Epithelial cell of prostate (primary cell): ENCODE measurements around the gene SDHB.

ENCODE experiments used
- DNase-seq: peaks from one replicate; pipeline ENCODE4 v3.0.0-alpha.2; 2011; ENCODE audit warnings: low read depth, low spot score
- H3K27ac ChIP-seq: fragments of 450-650 bp; 2 replicates; pipeline ENCODE4 v1.5.1; 2017; ENCODE audit warnings: mild to moderate bottlenecking

Gene SDHB

GRCh38 chr1:17016317-17016661 lies 37.5 kb downstream of the SDHB start:
- no peak for DNase-seq
- peak overlapping the region; percentile 15 for H3K27ac ChIP-seq

GRCh38 chr1:17014671-17015567 lies 38.9 kb downstream of the SDHB start:
- no peak for DNase-seq
- no peak overlapping the region for H3K27ac ChIP-seq

- DNase-seq: no peak
- no peak overlapping the region for H3K27ac ChIP-seq
These were observed 40.1 kb downstream of the SDHB start for GRCh38 chr1:17013491-17014320.

- no peak overlapping the region for H3K27ac ChIP-seq
- no peak for DNase-seq
These were observed 40.9 kb downstream of the SDHB start for GRCh38 chr1:17012775-17013490.

GRCh38 chr1:17011439-17012307 lies 42.2 kb downstream of the SDHB start, which contains the start of gene ATP13A2:
TSS of gene ATP13A2 (minus strand) at chr1:17011928. CDS start at chr1:17011738, 190 bp downstream.
- DNase-seq: no peak
- peak within 1 kb of the TSS; percentile 33 for H3K27ac ChIP-seq

GRCh38 chr1:17011092-17011438 lies 42.8 kb downstream of the SDHB start:
- peak overlapping the region; percentile 33 for H3K27ac ChIP-seq

GRCh38 chr1:17009706-17010105 lies 44.1 kb downstream of the SDHB start:
- H3K27ac ChIP-seq: no peak overlapping the region
- DNase-seq: no peak

More at GRCh38 chr1:17011092-17011438, 42.8 kb downstream of the SDHB start:
- DNase-seq: no peak

GRCh38 chr1:17008208-17008855 lies 45.5 kb downstream of the SDHB start:
- H3K27ac ChIP-seq: no peak overlapping the region
- DNase-seq: no peak

GRCh38 chr1:17007121-17007520 lies 46.7 kb downstream of the SDHB start:
- H3K27ac ChIP-seq: no peak overlapping the region
- no peak for DNase-seq

- no peak overlapping the region for H3K27ac ChIP-seq
- DNase-seq: no peak
These were observed 48.5 kb downstream of the SDHB start for GRCh38 chr1:17005365-17005740.

GRCh38 chr1:17004466-17005364 lies 49.1 kb downstream of the SDHB start:
- peak overlapping the region; percentile 62 for H3K27ac ChIP-seq
- DNase-seq: no peak

- H3K27ac ChIP-seq: no peak overlapping the region
- no peak for DNase-seq
These were observed 51.3 kb downstream of the SDHB start for GRCh38 chr1:17002524-17002902.

GRCh38 chr1:17001760-17002523 lies 51.9 kb downstream of the SDHB start:
- no peak for DNase-seq
- H3K27ac ChIP-seq: no peak overlapping the region

GRCh38 chr1:16999863-17000262 lies 54.0 kb downstream of the SDHB start:
- no peak overlapping the region for H3K27ac ChIP-seq
- DNase-seq: no peak

- H3K27ac ChIP-seq: peak overlapping the region; percentile 20
- no peak for DNase-seq
These were observed 55.2 kb downstream of the SDHB start for GRCh38 chr1:16998589-16998988.

GRCh38 chr1:16996845-16997244 lies 57.0 kb downstream of the SDHB start:
- no peak overlapping the region for H3K27ac ChIP-seq
- no peak for DNase-seq

GRCh38 chr1:16993521-16994038 lies 60.3 kb downstream of the SDHB start:
- no peak overlapping the region for H3K27ac ChIP-seq
- no peak for DNase-seq
